ENCODE data around the gene ULBP2.
A peak's percentile ranks its signal among the peaks of the same experiment; 100 is the strongest.
"Not testable (repeated sequence)": the region's sequence is repeated elsewhere in the genome, so short reads cannot be mapped to it uniquely, and the experiment has no call there.

The ULBP2 gene

DNA sequence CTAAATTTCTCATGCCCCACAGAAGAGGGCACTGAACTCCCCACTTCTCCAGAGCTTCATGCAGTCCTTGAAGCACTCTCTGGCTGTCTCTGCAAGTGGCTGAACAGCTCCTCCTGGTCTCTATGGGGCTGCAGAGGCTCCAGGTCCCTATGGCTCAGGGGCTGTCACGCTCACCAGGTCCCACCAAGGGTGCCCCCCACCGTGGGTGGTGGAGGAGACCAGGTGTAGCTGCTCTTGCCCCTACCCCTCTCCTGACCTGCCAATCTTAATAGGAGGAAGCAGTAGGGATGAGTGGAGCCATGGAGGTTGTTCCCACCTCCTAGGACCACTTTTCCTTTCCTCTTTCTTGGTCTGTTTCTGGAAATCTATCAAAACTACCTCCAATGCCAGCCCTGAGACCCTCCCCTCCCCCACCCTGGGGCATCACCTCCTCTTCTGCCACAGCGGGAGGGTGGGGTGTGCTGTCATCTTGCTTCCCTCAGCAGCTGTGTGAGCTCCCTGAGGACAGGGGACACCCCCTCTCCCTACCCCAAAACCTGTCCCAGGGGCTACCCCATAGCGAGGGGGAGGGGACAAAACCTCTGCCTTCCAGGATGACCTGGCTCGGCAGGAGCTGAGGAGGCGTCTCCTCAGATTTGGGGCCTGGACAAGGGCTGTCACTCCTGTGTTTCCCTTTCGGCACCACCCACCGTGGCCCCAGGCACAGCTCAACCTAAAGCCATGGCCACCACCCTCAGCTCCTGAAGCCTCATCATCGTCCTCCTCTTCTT lies 31.9 kb upstream of the ULBP2 start:
- no peak for DNase-seq

GRCh38 chr6:149910721-149911151 lies 31.1 kb upstream of the ULBP2 start:
- no peak for DNase-seq

GRCh38 chr6:149912680-149913079 lies 29.1 kb upstream of the ULBP2 start:
- DNase-seq: not testable (repeated sequence)

- DNase-seq: no peak
Observed at GRCh38 chr6:149913085-149913484, 28.7 kb upstream of the ULBP2 start.

- no peak for DNase-seq
Observed at GRCh38 chr6:149913540-149914240, 28.1 kb upstream of the ULBP2 start.

DNA sequence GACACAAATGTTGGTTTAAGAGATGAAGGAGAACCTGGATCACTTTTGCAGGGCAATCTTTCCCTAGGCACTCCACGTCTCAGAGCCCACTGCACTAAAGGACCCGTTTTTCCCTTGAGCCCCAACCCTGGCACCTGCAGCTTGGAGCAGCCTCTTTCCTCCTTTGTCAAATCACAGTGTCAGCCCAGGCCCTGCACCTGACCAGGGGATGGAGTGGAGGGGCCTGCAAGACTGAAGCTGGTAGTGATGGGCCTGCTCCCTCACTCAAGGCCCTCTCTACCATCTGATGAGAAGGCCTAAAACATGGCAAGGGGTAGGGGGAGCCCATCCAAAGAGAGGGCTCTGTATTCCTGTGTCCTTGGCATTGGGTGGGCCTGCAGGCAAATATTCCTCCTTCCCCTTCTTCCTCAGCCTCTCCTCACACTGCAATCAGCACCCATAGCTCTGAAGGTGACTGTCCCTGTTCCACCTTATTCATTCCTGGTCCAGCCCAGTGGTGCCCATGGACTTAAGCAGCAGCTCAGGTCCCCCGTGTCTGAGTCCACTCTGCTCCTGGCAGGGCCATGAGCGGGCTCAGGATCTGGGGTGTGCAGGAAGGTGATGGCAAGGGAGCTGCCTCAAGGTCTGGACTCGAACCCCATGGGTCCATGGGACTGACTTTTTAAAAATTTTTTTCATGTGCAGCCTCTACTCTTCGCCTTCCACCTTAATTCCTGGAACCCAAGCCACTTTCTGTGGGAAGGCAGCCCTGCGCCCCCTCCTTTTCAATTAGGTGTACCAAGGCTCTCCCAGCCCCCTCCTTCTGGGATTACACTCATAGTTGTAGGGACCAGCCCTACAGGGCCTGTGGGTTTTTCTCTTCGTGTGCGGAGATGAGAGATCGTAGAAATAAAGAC lies 25.6 kb upstream of the ULBP2 start:
- DNase-seq: no peak

DNA sequence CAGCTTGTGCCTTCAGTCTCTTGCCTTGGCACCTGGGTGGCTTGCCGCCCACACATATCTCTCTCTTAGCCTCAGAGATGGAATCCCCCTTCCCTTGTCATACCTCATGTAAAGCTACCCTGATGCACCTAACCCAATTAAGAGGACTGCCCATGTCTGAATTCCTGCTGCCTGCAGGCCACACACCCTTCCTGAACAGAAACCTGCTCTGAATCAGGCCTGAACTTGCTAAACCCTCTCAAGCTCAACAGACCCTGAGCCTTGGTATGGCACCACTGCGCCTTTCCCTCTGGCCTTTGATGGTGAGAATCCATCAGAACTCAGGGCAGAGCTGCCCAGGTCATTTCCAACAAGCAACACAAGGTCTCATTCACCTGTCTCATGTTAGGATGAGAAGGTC lies 24.1 kb upstream of the ULBP2 start:
- no peak for DNase-seq

DNA sequence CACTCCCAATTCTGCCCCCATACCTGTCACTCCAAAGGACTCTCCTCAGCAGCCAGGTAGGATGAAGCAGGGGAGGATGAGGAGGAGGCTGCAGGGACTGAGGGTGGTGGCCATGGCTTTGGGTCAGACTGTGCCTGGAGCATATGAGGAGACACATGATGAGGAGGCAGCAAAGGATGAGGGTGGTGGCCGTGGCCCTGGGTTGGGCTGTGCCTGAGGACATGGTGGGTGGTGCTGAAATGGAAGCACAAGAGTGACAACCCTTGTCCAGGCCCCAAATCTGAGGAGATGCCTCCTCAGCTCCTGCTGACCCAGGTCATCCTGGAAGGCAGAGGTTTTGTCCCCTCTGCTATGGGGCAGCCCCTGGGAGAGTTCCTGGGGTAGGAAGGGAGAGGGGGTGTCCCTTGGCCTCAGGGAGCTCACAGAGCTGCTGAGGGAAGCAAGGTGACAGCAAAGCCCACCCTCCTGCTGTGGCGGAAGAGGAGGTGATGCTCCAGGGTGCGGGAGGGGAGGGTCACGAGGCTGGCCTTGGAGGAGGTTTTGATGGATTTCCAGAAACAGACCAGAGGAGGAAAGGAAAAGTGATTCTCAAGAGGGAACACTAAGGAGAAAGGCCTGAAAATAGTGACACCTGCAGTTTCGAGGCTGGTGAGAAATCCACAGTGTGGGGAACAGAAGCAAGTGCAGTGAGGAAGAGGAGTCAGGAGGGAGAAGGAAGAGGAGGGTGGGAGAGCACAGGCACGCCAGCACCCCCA lies 23.5 kb upstream of the ULBP2 start:
- no peak for DNase-seq

GRCh38 chr6:149919126-149919833 lies 22.5 kb upstream of the ULBP2 start:
- not testable (repeated sequence) for DNase-seq

DNA sequence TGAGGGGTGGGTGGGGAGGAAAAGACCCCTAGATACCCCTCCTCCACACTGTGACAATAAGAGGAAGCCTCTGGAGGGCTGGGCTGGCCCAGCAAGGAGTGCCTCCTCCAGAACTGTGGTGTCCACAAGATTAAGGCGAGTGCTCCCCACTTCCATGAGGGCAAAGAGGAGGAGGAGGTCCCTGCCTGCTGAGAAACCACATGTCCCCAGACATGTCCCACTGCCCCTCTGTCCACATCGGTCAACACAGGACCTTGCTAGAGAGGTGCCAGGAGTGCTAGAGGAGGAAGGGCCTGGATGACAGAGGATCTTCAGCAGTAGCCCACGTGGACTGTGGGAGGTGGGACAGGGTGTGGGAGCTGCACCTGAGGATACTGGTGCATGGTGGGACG lies 22.0 kb upstream of the ULBP2 start:
- DNase-seq: no peak

GRCh38 chr6:149921361-149921760 lies 20.5 kb upstream of the ULBP2 start:
- no peak for DNase-seq

DNA sequence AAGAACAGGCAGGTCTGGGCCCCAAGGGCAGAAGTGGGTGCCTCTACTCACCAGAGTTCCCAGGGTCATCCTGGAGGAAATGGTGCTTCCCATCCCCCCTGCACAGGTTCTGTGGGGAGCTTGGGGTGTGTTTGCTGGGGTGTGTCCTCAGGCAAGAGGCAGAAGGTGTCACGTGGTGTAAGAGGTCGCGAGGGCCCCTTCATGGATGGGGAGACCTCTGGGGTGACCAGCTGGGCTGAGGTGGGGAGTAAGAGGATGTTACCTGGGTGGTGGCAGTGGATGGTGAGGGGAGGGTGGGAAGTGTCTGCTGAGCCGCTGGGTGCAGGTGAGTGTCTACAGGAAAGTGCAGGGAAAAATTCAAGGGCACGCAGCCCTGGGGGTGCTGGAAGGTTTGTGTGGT lies 19.7 kb upstream of the ULBP2 start:
- DNase-seq: not testable (repeated sequence)

GRCh38 chr6:149922642-149923326 lies 19.0 kb upstream of the ULBP2 start, which contains the start of gene RAET1G:
RAET1G (minus strand) TSS chr6:149923121; CDS start chr6:149923010, 111 bp downstream.
- peak; percentile 62 for DNase-seq

GRCh38 chr6:149923327-149923986 lies 18.4 kb upstream of the ULBP2 start:
- no peak for DNase-seq

DNA sequence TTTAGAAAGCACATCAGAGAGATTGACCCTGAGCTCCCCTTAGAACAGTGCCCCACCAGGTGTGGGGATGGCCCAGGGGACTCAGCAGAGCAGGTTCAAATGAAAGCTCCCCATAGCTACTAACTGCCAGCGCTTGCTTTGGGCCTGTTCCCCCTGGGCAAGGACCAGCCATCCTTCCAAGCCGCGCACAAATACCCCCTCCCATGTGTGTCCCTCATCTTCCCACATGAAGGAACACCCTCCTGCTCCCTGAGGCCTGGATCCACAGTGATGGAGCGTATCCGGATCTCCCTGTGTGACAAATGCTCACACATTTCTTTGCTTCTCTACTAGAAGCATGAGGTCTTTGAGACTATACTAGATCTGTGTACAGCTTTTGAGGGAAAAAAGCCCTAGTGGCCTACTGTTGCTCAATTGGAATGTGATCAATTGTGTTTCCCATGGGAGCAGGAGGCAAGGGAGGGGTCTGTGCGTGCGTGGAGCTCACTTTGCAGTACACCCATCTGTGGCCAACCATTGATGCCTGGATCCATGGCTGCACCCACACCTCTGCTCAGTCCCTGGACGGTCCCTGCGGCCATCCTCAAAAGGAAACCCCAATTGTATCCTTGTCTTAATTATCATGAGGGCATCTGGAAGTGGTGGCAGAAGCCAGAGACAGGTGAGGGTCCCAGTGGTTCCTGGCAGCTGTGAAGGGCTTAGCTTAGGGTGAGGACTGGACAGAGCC lies 17.4 kb upstream of the ULBP2 start:
- DNase-seq: no peak

- DNase-seq: no peak
Observed at GRCh38 chr6:149924933-149925252, 16.9 kb upstream of the ULBP2 start.

DNA sequence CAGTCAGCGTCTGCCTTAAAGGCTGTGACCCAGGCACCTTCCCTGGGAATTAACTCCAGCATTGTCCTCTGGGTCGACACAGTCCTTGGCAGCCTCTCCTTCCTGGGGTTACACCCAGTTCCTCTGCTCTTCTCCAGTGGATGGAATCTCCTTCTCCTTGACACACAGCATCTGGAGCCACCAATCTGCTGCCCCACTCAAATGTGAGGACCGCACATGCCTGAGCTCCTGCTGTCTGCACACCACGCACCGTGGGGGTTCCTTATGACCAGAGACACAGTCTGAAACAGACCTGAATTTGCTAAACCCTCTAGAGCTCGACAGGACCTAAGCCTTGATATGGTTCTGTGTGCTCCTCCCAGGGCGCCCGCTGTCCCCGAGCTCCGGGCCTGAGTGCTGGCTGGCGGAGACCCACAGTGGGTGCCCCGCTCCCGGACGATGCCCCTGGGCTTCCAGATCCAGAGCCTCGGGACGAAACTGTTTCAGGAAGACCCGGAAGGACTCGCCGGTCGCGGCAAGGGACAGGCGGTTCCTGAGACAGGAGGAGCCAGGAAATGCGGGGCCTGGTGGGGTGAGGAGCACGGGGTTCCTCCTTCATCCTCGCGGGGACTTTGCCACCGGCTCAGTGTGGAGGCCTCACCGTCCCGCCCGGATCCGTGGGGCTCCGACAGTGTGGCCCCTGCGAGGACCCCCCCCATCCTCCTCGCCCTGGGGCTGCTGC lies 16.4 kb upstream of the ULBP2 start:
- no peak for DNase-seq

DNA sequence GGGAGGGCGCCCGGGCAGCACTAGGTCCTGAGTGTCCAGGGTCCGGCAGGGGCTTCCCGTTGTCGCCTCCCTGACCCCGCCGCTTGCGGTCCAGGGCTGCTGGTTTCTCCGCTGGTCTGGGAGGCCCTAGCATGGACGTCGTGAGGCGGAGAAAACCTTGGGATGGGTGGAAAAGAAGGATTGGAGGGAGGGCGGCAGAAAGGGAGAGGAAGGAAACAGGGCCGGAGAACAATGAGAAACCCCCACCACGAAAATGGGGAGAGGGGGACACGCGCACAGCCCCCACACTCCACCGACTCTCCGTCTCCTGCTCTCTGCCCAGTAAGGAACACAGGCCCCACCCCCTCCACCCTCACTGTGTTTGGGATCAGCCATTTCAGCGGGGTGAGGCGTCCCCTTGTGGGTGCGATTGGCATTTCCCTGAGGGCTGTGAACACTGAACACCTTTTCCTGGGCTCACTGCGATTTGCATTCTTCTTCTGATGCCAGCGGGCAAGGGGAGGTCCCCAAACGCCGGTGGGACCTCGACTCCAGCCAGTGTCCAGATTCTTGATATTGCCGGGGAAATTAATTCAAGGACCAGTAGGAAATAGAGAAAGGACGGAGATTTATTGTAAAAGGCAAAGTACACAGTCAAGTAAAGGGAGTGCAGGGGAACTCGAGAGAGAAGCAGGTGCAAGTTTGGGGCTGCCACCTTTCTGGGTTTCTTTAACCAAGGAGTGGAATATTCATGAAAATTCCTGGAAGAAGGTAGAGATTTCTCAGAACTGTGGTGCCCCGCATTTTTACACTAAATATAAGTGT lies 15.6 kb upstream of the ULBP2 start:
- DNase-seq: peak; percentile 49

Measured in effector CD8-positive, alpha-beta T cell (primary cell).